ENCODE data around the gene PRPF19.

DNA sequence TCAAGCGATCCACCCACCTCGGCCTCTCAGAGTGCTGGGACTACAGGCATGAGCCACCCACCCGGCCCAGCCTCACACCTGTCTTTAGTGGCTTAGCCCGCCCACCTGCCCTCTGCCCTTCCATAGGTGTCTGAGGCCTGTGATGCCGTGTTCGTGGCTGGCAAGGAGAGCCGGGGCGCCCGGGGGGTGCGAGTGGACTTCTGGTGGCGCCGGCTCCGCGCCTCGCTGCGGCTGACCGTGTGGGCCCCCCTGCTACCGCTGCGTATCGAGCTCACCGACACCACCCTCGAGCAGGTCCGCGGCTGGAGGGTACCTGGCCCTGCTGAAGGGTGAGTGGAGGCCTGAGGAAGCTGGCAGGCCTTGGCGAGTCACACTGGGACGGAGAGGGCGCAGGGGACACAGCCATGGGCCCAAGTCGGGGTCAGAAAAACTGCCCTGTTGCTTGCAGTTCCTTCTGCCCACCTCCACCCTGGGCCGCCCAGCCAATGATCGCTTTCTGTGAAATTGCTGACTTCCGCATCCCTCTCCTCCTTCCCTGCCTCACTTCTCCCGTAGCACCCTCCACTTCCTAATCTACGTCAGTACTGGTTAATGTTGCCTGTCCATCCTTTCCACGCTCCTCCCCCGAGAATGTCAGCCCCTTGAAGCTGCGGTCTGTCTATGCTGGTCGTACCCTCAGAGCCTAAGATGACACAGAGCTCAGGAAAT is 27.2 kb upstream of the PRPF19 start:
- TF ChIP-seq CTCF (IDR thresholded peaks at IDR 0.05) (no peak), POLR2A (IDR thresholded peaks at IDR 0.05) (no peak)
